Prostate gland (tissue), 2 donors: ENCODE results near the gene PRKACG. TPM values are rescaled to one million over a fixed set of nuclear protein-coding genes. Genes with fewer than 3 reads are reported as not detected.

Experiments used
- DNase-seq: peaks from one replicate; pipeline ENCODE4 v3.0.0-alpha.2; 2019; ENCODE audit warnings: low spot score
- H3K27ac ChIP-seq, 2 donors: fragments of 200-600 bp; sonication (generic); 2 replicates each; pipeline ENCODE4 v1.5.1; 2017 to 2019
- H3K27me3 ChIP-seq: fragments of 200-600 bp; sonication (generic); replicated peaks from 2 replicates; pipeline ENCODE4 v1.5.1; 2019; ENCODE audit not compliant: insufficient read depth
- H3K36me3 ChIP-seq, 2 donors: fragments of 200-600 bp; sonication (generic); 1 replicate in 1 of 2; 2 replicates in 1 of 2; pipeline versions ENCODE4 v1.5.1 to v1.8.1; 2017 to 2019
- H3K4me1 ChIP-seq: fragments of 200-600 bp; sonication (generic); replicated peaks from 2 replicates; pipeline ENCODE4 v1.5.1; 2019
- H3K4me3 ChIP-seq, 2 donors: fragments of 200-600 bp; sonication (generic); 2 replicates each; pipeline ENCODE4 v1.5.1; 2017 to 2019
- H3K9me3 ChIP-seq: fragments of 200-600 bp; sonication (generic); 2 replicates; pipeline ENCODE4 v1.5.1; 2017
- CTCF ChIP-seq, 4 experiments: fragments of 200-600 bp in 2 of 4; fragments of 450-650 bp in 2 of 4; sonication (generic) in 2 of 4; IDR thresholded peaks; 1 replicate in 3 of 4; 2 replicates in 1 of 4; pipeline ENCODE4 v1.5.1; 2016 to 2019; ENCODE audit warnings: antibody characterized with exemption in 4 of 4, mild to moderate bottlenecking in 2 of 4, moderate library complexity in 2 of 4
- POLR2A ChIP-seq: fragments of 450-650 bp; IDR thresholded peaks from one replicate; pipeline ENCODE4 v1.6.1; 2016; ENCODE audit warnings: antibody characterized with exemption, mild to moderate bottlenecking
- POLR2AphosphoS5 ChIP-seq: sonication (generic); formaldehyde crosslinking; IDR thresholded peaks from one replicate; pipeline ENCODE4 v1.6.1; 2017; ENCODE audit warnings: antibody characterized with exemption
- WGBS: methylation state at CpG from one replicate; pipeline ENCODE4 v1.1.5; 2018; 5-methylcytosine and 5-hydroxymethylcytosine counted together
- intact Hi-C: fragments of 100-400 bp; cut with DNase I; formaldehyde crosslinking; loops from one replicate; pipeline ENCODE4 v1.14.2; 2022
- total RNA-seq, 2 donors: library from RNA; depleted of rRNA; stranded (reverse); fragments of >200 nt; gene quantifications; one replicate each; pipeline ENCODE4 v1.1.0, GENCODE V29; 2016

Gene PRKACG
- total RNA-seq, 2 donors from 2014 or later, result 5.1 TPM; not detected in 1

GRCh38 chr9:68969538-68969937 is 44.4 kb downstream of the PRKACG start:
- Histone ChIP-seq H3K4me1 (no peaks in the 10 kb centered on the region), H3K36me3 (no peaks in the 10 kb centered on the region), H3K27ac (no peak overlapping the region), H3K9me3 (no peaks in the 10 kb centered on the region), H3K27me3 (no peaks in the 10 kb centered on the region), H3K4me3 (no peak overlapping the region)
- TF ChIP-seq POLR2A (no peak), POLR2AphosphoS5 (no peak), CTCF (IDR thresholded peaks at IDR 0.05) (no peak)
- WGBS, result 47% methylated on average over 4 of the region's 4 CpGs
- no peak for DNase-seq
- intact Hi-C loops, result no loop called here

GRCh38 chr9:68967800-68968199 is 46.1 kb downstream of the PRKACG start:
- 73% methylated on average over 1 of the region's 1 CpG for WGBS
- DNase-seq, result no peak
- Histone ChIP-seq H3K36me3 (no peaks in the 10 kb centered on the region), H3K27ac (no peak overlapping the region), H3K27me3 (no peaks in the 10 kb centered on the region), H3K4me3 (no peak overlapping the region), H3K9me3 (no peaks in the 10 kb centered on the region), H3K4me1 (no peaks in the 10 kb centered on the region)
- TF ChIP-seq CTCF (IDR thresholded peaks at IDR 0.05), result no peak
- no peak for TF ChIP-seq POLR2A
- TF ChIP-seq POLR2AphosphoS5, result no peak
- intact Hi-C loops, result no loop called here

GRCh38 chr9:68966496-68966944 is 47.4 kb downstream of the PRKACG start:
- H3K27me3 ChIP-seq, result no peaks in the 10 kb centered on the region
- TF ChIP-seq POLR2A, result no peak
- no peak for TF ChIP-seq POLR2AphosphoS5
- no peak for TF ChIP-seq CTCF (IDR thresholded peaks at IDR 0.05)
- no peaks in the 10 kb centered on the region for H3K4me1 ChIP-seq
- no peaks in the 10 kb centered on the region for H3K9me3 ChIP-seq
- no peak overlapping the region for H3K4me3 ChIP-seq
- DNase-seq, result no peak
- H3K27ac ChIP-seq, result no peak overlapping the region
- intact Hi-C loops, result no loop called here
- WGBS, result 89% methylated on average over 1 of the region's 1 CpG
- H3K36me3 ChIP-seq, result no peaks in the 10 kb centered on the region

- TF ChIP-seq POLR2A (no peak), POLR2AphosphoS5 (no peak), CTCF (IDR thresholded peaks at IDR 0.05) (no peak)
- H3K36me3 ChIP-seq, result no peaks in the 10 kb centered on the region
- H3K9me3 ChIP-seq, result no peaks in the 10 kb centered on the region
- no peaks in the 10 kb centered on the region for H3K4me1 ChIP-seq
- no peak overlapping the region for H3K27ac ChIP-seq
- H3K4me3 ChIP-seq, result no peak overlapping the region
- 68% methylated on average over 3 of the region's 3 CpGs for WGBS
- no peaks in the 10 kb centered on the region for H3K27me3 ChIP-seq
- intact Hi-C loops, result no loop called here
- DNase-seq, result no peak
Observed at GRCh38 chr9:68964765-68965164, 49.1 kb downstream of the PRKACG start.

- no peaks in the 10 kb centered on the region for H3K27me3 ChIP-seq
- H3K4me3 ChIP-seq, result no peak overlapping the region
- no peak for DNase-seq
- TF ChIP-seq CTCF (IDR thresholded peaks at IDR 0.05) (no peak), POLR2AphosphoS5 (no peak), POLR2A (no peak)
- intact Hi-C loops, result no loop called here
- H3K4me1 ChIP-seq, result no peaks in the 10 kb centered on the region
- H3K36me3 ChIP-seq, result no peaks in the 10 kb centered on the region
- WGBS, result 33% methylated on average over 3 of the region's 3 CpGs
- no peaks in the 10 kb centered on the region for H3K9me3 ChIP-seq
- H3K27ac ChIP-seq, result no peak overlapping the region
Observed at GRCh38 chr9:68964102-68964541, 49.8 kb downstream of the PRKACG start.
